DOHH2 (cell line): ENCODE data around the gene HIVEP3.

Experiments used
- CTCF ChIP-seq: fragments of 200-600 bp; sonication (generic); IDR thresholded peaks from one replicate; pipeline ENCODE4 v1.5.1; 2014; ENCODE audit warnings: antibody characterized with exemption, mild to moderate bottlenecking, low read depth, low read length; ENCODE audit not compliant: poor library complexity, severe bottlenecking
- EZH2phosphoT487 ChIP-seq: fragments of 200-600 bp; sonication (generic); IDR thresholded peaks from 2 replicates; pipeline ENCODE4 v1.6.1; 2017; ENCODE audit warnings: borderline replicate concordance, mild to moderate bottlenecking, antibody characterized with exemption, low read length, moderate library complexity, mixed read lengths

- TF ChIP-seq CTCF (no peak), EZH2phosphoT487 (no peak)
Observed at GRCh38 chr1:41762251-41762650, 156.5 kb downstream of the HIVEP3 start.
